GM10847 (cell line): Measurements from ENCODE around the gene TIGD3.

Experiments used
- POLR2A ChIP-seq: IDR thresholded peaks from 2 replicates; pipeline ENCODE4 v1.6.1; 2011; ENCODE audit not compliant: insufficient read length; ENCODE audit errors: extremely low read depth

Gene TIGD3

GRCh38 chr11:65377777-65378176 is 23.2 kb downstream of the TIGD3 start:
- no peak for TF ChIP-seq POLR2A

- no peak for TF ChIP-seq POLR2A
These were observed 23.8 kb downstream of the TIGD3 start for GRCh38 chr11:65378208-65378927.

GRCh38 chr11:65378928-65379638 is 24.5 kb downstream of the TIGD3 start:
- no peak for TF ChIP-seq POLR2A

GRCh38 chr11:65379698-65380459 is 25.3 kb downstream of the TIGD3 start:
- no peak for TF ChIP-seq POLR2A

- TF ChIP-seq POLR2A: no peak
These were observed 26.0 kb downstream of the TIGD3 start for GRCh38 chr11:65380460-65381119.

GRCh38 chr11:65381716-65382032 is 27.1 kb downstream of the TIGD3 start:
- no peak for TF ChIP-seq POLR2A

- TF ChIP-seq POLR2A: peak; percentile 81
These were observed 27.7 kb downstream of the TIGD3 start, which contains the start of gene SLC25A45 for GRCh38 chr11:65382033-65382803. Gene SLC25A45 (minus strand): TSS chr11:65382646. CDS start chr11:65381951, 695 bp downstream.

- no peak for TF ChIP-seq POLR2A
These were observed 28.3 kb downstream of the TIGD3 start for GRCh38 chr11:65382804-65383368.

GRCh38 chr11:65383778-65384177 is 29.2 kb downstream of the TIGD3 start:
- no peak for TF ChIP-seq POLR2A

- TF ChIP-seq POLR2A: no peak
These were observed 29.8 kb downstream of the TIGD3 start for GRCh38 chr11:65384301-65384889.

- peak; percentile 84 for TF ChIP-seq POLR2A
These were observed 32.0 kb downstream of the TIGD3 start, which contains the start of gene FRMD8 for GRCh38 chr11:65386307-65387140. Gene FRMD8 (plus strand): TSS chr11:65386637. CDS start chr11:65387037, 400 bp downstream.

- TF ChIP-seq POLR2A: no peak
These were observed 34.2 kb downstream of the TIGD3 start for GRCh38 chr11:65388731-65389130.
